ENCODE data around the gene USB1.

DNA sequence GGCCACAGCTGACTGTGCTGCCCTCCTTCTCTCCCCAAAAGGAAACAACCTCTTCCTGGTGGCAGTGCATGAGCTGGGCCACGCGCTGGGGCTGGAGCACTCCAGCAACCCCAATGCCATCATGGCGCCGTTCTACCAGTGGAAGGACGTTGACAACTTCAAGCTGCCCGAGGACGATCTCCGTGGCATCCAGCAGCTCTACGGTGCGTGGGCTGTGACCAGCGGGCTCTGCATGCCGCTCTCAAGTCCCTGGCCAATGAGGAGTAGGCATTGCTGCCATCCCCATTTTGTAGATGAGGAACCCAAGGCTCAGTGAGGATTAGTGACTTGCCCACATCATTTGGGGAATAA is 39.3 kb downstream of the USB1 start:
- TF ChIP-seq, protein P1, sequence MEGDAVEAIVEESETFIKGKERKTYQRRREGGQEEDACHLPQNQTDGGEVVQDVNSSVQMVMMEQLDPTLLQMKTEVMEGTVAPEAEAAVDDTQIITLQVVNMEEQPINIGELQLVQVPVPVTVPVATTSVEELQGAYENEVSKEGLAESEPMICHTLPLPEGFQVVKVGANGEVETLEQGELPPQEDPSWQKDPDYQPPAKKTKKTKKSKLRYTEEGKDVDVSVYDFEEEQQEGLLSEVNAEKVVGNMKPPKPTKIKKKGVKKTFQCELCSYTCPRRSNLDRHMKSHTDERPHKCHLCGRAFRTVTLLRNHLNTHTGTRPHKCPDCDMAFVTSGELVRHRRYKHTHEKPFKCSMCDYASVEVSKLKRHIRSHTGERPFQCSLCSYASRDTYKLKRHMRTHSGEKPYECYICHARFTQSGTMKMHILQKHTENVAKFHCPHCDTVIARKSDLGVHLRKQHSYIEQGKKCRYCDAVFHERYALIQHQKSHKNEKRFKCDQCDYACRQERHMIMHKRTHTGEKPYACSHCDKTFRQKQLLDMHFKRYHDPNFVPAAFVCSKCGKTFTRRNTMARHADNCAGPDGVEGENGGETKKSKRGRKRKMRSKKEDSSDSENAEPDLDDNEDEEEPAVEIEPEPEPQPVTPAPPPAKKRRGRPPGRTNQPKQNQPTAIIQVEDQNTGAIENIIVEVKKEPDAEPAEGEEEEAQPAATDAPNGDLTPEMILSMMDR (IDR thresholded peaks at IDR 0.05): no peak
- TF ChIP-seq POLR2A (IDR thresholded peaks at IDR 0.05): no peak
